HG03442 (cell line): ENCODE results near the gene ATRNL1.
A peak's percentile ranks its signal among the peaks of the same experiment; 100 is the strongest.
"Not testable (repeated sequence)": the region's sequence is repeated elsewhere in the genome, so short reads cannot be mapped to it uniquely, and the experiment has no call there.

Experiments used
- ATAC-seq: cut with Tn5 transposase; IDR thresholded peaks from one replicate; pipeline ENCODE4 v1.9.1; 2021; ENCODE audit warnings: mild to moderate bottlenecking, moderate library complexity; ENCODE audit not compliant: unreplicated experiment

Gene ATRNL1

DNA sequence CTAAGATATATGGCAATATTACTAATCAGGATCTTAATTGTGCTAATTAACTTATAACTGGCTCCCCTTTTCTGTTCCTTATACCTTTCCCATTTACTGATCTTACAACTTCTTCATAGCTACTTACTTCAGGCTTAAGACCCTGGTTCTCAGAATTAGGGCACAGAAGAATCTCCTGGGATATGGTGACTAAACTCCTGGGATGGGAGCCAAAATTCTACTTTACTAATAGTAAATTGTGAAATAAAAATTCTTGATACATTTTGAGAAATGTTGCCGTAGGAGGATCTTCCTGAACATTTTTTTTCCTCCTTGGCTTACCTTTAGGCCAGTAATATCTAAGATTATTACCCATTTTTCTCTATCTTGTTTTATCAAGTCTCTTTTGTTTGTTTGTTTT is 309.5 kb downstream of the ATRNL1 start:
- ATAC-seq, result no peak

DNA sequence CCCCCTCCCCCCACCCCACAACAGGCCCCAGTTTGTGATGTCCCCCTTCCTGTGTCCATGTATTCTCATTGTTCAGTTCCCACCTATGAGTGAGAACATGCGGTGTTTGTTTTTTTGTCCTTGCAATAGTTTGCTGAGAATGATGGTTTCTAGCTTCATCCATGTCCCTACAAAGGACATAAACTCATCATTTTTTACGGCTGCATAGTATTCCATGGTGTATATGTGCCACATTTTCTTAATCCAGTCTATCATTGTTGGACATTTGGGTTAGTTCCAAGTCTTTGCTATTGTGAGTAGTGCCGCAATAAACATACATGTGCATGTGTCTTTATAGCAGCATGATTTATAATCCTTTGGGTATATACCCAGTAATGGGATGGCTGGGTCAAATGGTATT is 312.7 kb downstream of the ATRNL1 start:
- ATAC-seq, result not testable (repeated sequence)

- ATAC-seq, result no peak
Observed at GRCh38 chr10:115409347-115409746, 316.2 kb downstream of the ATRNL1 start.

- ATAC-seq, result peak; percentile 99
Observed at GRCh38 chr10:115417585-115418265, 324.6 kb downstream of the ATRNL1 start.

GRCh38 chr10:115422624-115423023 is 329.5 kb downstream of the ATRNL1 start:
- no peak for ATAC-seq

DNA sequence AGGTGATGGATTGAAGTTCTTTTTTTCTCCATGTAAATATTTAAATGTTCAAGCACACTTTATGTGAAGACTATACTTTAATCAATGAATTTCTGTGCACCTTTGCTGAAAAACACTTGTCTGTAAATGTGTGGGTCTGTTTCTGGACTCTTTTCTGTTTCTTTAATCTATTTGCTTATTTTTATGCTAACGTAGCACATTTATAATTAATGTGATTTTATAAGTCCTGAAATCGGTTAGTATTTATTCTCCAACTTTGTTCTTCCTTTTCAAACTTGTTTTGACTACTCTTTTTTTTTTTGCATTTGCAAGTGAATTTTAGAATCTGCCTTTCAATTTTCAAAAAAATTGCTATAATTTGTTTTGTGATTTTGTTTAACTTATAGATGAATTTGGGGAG is 334.4 kb downstream of the ATRNL1 start:
- ATAC-seq, result no peak

DNA sequence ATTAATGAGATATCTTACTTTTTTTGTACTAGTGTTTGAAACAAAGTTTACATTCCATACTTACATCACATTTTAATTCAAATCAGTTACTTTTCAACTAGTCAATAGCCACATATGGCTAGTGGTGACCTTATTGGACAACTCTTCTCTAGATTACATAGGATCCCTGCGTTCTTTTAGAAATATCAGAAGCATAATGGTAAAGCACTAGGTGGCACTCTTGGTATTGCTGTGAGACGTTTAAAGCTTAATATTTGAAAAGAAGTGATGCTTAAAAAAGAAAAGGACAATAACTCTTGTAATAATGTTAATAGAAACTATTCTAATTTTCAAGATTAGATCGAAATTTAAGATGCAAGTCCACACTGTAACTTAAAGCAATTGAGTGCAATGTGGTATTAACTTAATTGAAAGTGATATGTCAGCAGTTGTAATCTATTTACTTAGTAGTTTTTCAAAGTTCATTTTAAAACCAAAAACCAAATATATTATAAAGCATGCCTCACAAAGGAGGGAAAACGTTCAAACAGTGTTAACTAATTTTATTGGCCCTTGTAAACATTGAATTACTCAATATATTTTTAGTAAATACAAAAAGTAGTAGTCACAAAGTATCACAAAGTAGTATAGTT is 339.1 kb downstream of the ATRNL1 start:
- no peak for ATAC-seq

DNA sequence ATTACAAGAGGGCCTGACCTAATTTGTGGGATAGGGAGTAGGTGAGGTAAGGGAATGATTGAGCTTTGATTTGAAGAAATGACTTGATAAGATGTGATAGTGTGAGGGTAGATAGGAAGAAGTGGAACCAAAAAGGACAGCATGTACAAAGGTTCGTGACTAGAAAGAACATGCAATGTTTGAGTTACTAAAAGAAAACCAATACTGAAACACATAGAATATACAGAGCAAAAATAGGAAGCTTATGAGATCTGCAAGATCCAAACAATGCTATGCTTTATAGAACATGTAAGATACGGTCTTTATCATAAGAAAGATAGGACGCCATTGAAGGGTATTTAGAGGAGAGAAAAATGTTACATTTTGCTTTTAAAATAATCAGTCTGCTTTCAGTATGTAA is 343.8 kb downstream of the ATRNL1 start:
- no peak for ATAC-seq

- ATAC-seq, result no peak
Observed at GRCh38 chr10:115441907-115442545, 348.9 kb downstream of the ATRNL1 start.

GRCh38 chr10:115456812-115457211 is 363.6 kb downstream of the ATRNL1 start:
- no peak for ATAC-seq

DNA sequence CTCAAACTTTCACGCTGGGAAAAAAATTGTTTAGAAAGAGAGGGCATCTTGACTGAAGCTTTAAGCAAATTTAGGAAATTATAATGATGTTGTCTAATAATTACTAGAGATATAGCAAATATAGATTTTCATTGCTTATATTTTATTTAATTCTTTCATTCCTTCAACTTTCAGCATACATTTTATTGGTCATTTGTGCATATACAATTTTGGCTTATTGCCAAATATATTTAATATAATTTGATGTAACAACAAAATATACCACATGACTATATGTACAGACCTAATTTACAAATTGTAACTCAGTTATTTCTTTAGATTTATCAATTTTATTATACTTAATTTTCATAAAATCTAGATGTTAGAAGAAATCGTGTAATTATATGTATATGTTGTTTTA is 390.1 kb downstream of the ATRNL1 start:
- no peak for ATAC-seq

GRCh38 chr10:115491526-115492140 is 398.5 kb downstream of the ATRNL1 start:
- no peak for ATAC-seq

GRCh38 chr10:115503546-115503945 is 410.4 kb downstream of the ATRNL1 start:
- ATAC-seq, result no peak

DNA sequence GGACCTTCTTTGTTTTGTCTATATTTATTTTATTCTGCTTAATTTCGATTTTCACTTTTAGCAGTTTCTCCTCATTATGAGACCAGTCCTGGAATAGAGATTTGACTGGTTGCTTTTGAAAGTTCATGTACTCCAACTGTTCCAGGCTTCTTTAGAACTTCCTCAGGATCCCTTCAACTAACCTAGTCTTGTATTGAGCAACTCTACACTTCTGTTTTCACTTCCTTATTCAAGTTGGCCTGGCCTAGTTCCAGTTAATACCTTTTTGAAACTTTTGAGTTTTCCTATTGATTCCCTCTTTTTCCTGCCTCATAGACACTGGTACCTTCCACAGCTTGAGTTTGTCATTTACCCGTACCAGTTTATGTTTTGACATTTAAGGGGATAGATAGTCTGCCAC is 421.7 kb downstream of the ATRNL1 start:
- no peak for ATAC-seq

GRCh38 chr10:115525141-115525540 is 432.0 kb downstream of the ATRNL1 start:
- ATAC-seq, result no peak

DNA sequence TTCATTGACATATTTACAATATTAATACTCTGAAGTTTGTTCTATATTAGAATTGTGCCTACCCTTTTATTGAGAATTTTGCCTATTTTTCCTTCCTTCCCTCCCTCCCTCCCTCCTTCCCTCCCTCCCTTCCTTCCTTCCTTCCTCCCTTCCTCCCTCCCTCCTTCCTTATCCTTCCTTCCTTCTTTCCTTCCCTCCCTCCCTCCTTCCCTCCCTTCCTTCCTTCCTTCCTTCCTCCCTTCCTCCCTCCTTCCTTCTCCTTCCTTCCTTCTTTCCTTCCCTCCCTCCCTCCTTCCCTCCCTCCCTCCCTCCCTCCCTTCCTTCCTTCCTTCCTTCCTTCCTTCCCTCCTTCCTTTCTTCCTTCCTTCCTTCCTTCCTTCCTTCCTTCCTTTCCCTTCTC is 434.5 kb downstream of the ATRNL1 start:
- ATAC-seq, result not testable (repeated sequence)

- not testable (repeated sequence) for ATAC-seq
Observed at GRCh38 chr10:115536401-115536800, 443.2 kb downstream of the ATRNL1 start.

- ATAC-seq, result no peak
Observed at GRCh38 chr10:115539142-115539762, 446.1 kb downstream of the ATRNL1 start.

GRCh38 chr10:115555887-115556402 is 462.8 kb downstream of the ATRNL1 start:
- no peak for ATAC-seq

DNA sequence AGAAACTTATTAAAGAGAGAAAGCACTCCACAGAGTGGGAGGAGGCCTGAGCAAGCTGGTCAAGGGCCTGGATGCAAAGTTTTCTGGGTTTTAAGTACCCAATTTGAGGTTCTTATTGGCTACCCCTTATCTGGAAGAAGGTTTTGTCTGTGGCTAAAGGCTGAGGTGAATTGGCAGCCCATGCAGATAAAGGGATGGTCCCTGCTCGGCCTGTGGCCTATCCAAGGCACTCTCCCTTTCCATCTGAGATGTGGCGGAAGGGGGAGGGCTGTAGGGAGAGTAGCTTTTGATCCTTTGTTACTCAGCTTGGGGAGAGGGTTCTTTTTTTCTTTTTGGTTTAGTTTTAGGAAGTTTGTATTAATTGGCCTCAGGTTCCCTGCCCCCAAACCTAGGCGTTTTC is 465.1 kb downstream of the ATRNL1 start:
- no peak for ATAC-seq

GRCh38 chr10:115566867-115567266 is 473.7 kb downstream of the ATRNL1 start:
- ATAC-seq, result no peak
